ENCODE data around the gene PYY. TPM values are rescaled to one million over a fixed set of nuclear protein-coding genes. Genes with fewer than 3 reads are reported as not detected.

PYY gene
- total and polyA plus RNA-seq, 10 of the 15 experiments (the other 5 are each of a cell fraction or from before 2014, with no cell fraction given), result 0.07 to 0.18 TPM; not detected in 8

GRCh38 chr17:43949781-43950180 lies 4.0 kb downstream of the PYY start:
- Histone ChIP-seq H3K4me3 (no peak overlapping the region), H3K79me2 (ENCODE audit: control insufficient read depth, insufficient read depth, low read length) (no peaks in the 10 kb centered on the region), H2AFZ (ENCODE audit: control insufficient read depth, low read depth, low read length) (no peak overlapping the region), H4K20me1 (ENCODE audit: control insufficient read depth, insufficient read depth) (no peaks in the 10 kb centered on the region), H3K4me2 (ENCODE audit: control insufficient read depth, insufficient read depth) (no peak overlapping the region), H3K9ac (ENCODE audit: control insufficient read depth, insufficient read depth, low read length) (no peak overlapping the region), H3K27me3 (replicated peaks in 1 of 2; ENCODE audit: control insufficient read depth in 2 of 2, insufficient read depth in 2 of 2, low read length in 1 of 2) (peaks cover 0 to 6% of the 10 kb centered on the region in 2 experiments; a peak in 2 of 4 replicates), H3K36me3 (ENCODE audit: control insufficient read depth in 2 of 2, insufficient read depth in 2 of 2, low read length in 1 of 2) (no peaks in the 10 kb centered on the region), H3K4me1 (ENCODE audit: control insufficient read depth, insufficient read depth, low read length) (0 out of 2 replicates have a peak, but pooled peaks cover 4% of the 10 kb centered on the region), H3K9me3 (replicated peaks; ENCODE audit: control insufficient read depth, insufficient read depth, low read length) (no peaks in the 10 kb centered on the region), H3K27ac (ENCODE audit: control insufficient read depth, insufficient read depth) (no peak overlapping the region)
- no peak for FAIRE-seq
- ATAC-seq, result no peak
- no TSS peak for BruUV-seq (replicated peaks)
- no peak for DNase-seq (ENCODE audit: low read depth, low spot score)
- 69% methylated on average over 4 of the region's 4 CpGs for WGBS (ENCODE audit: insufficient coverage, insufficient replicate concordance, low lambda C conversion rate, missing lambda C conversion rate)
- POLR2A ChIA-PET, result no interaction called here
- SMC1A ChIA-PET (ENCODE audit: uncharacterized antibody, unreplicated experiment), result no interaction called here
- CTCF ChIA-PET, result no interaction called here
- in situ Hi-C loops (cut with MboI), result no loop called here
- intact Hi-C loops (cut with micrococcal nuclease; ENCODE audit: unreplicated experiment), result no loop called here
- TF ChIP-seq, protein P1, sequence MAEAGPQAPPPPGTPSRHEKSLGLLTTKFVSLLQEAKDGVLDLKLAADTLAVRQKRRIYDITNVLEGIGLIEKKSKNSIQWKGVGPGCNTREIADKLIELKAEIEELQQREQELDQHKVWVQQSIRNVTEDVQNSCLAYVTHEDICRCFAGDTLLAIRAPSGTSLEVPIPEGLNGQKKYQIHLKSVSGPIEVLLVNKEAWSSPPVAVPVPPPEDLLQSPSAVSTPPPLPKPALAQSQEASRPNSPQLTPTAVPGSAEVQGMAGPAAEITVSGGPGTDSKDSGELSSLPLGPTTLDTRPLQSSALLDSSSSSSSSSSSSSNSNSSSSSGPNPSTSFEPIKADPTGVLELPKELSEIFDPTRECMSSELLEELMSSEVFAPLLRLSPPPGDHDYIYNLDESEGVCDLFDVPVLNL (IDR thresholded peaks at IDR 0.05; ENCODE audit: low read depth, low read length), result no peak
- no peak for TF ChIP-seq PML (IDR thresholded peaks at IDR 0.05; ENCODE audit: low read length)
- TF ChIP-seq EP300 (IDR thresholded peaks at IDR 0.05; ENCODE audit: borderline replicate concordance in 1 of 2, control insufficient read depth in 1 of 2, low read depth in 2 of 2, low read length in 2 of 2), result no peak
- TF ChIP-seq ZNF384 (IDR thresholded peaks at IDR 0.05; ENCODE audit: borderline replicate concordance, low read depth, low read length), result no peak
- no peak for TF ChIP-seq RCOR1 (conservative IDR thresholded peaks at IDR 0.05; ENCODE audit: low read depth, low read length)
- TF ChIP-seq RBBP5 (conservative IDR thresholded peaks at IDR 0.05), result no peak
- no peak for TF ChIP-seq SREBF1 (IDR thresholded peaks at IDR 0.05; ENCODE audit: low read length)
- RAD21 ChIA-PET (ENCODE audit: unreplicated experiment), result no interaction called here

All from GM12878 (cell line).